Hematopoietic multipotent progenitor cell treated with erythropoietin and hydrocortisone succinate and interleukin-3 and kit ligand, for 15 days (in vitro differentiated cells): ENCODE measurements around the gene PML.

Experiments used
- DNase-seq: peaks from one replicate; pipeline ENCODE4 v3.0.0-alpha.2; 2015; ENCODE audit warnings: low spot score

PML gene, protein sequence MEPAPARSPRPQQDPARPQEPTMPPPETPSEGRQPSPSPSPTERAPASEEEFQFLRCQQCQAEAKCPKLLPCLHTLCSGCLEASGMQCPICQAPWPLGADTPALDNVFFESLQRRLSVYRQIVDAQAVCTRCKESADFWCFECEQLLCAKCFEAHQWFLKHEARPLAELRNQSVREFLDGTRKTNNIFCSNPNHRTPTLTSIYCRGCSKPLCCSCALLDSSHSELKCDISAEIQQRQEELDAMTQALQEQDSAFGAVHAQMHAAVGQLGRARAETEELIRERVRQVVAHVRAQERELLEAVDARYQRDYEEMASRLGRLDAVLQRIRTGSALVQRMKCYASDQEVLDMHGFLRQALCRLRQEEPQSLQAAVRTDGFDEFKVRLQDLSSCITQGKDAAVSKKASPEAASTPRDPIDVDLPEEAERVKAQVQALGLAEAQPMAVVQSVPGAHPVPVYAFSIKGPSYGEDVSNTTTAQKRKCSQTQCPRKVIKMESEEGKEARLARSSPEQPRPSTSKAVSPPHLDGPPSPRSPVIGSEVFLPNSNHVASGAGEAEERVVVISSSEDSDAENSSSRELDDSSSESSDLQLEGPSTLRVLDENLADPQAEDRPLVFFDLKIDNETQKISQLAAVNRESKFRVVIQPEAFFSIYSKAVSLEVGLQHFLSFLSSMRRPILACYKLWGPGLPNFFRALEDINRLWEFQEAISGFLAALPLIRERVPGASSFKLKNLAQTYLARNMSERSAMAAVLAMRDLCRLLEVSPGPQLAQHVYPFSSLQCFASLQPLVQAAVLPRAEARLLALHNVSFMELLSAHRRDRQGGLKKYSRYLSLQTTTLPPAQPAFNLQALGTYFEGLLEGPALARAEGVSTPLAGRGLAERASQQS

DNA sequence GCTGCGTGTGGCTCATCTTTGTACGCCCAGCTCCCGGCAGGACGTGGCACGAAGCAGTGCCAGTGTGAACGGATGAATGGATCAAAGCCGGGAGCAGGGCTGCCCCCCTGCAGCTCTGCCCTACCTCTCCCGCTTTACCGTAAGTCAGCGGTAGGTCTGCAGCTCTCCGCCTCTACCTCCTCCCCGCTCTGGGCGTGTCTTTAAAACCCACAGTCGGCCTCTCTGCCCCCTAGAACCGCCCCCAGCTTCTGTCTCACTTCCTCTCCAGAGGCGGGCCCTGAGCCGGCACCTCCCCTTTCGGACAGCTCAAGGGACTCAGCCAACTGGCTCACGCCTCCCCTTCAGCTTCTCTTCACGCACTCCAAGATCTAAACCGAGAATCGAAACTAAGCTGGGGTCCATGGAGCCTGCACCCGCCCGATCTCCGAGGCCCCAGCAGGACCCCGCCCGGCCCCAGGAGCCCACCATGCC lies at the start of gene PML:
TSS of gene PML (plus strand) at position 304 of the 471 bp plus-strand sequence. CDS start at position 401, 97 bp downstream.
- peak; percentile 97 for DNase-seq

DNA sequence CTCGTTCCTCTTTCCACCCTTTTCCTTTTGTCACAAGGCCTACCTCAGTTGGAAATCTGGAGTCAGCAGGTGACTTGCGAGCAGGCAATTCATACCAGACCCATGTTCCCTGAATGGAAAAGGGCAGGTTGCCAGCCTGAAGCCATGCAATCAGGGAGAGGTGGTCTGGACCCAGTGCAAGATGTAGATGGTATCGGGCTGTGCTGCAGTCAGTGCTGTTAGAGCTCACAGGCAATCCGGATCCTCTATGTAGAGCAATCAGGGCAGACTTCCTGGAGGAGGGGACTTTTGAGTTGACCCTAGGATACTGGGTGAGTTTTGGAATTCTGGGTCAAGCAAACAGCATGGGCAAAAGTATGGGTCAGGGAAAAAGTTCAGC lies 49.4 kb upstream of the PML start:
- no peak for DNase-seq

DNA sequence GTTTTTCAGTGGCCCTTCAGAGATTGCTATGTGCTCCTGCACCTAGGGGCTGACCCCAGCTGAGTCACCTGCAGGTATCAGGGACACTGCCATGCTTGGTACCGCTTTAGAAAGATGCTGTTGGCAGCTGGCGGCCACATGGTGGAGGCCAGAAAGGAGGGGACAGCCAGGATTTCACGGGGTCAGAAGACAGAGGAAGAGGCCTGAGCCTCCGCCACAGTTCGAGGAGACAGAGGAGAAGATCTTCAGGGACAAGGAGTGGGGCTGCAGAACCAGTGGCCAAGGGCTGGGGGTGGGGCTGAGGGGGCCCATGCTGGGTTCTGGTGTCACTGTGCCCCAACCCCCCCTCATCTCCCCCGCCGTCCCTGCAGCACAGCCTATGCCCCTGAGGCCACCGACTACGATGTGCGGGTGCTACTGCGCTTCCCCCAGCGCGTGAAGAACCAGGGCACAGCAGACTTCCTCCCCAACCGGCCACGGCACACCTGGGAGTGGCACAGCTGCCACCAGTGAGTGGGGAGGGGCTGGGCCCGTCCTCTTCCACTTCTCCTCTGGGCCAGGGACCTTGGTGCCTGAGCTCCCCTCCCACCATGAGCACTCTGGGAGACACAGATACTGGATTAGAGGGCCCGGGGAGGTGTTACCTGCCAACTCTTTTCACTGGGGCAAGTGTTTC lies 48.3 kb upstream of the PML start:
- DNase-seq = no peak

DNA sequence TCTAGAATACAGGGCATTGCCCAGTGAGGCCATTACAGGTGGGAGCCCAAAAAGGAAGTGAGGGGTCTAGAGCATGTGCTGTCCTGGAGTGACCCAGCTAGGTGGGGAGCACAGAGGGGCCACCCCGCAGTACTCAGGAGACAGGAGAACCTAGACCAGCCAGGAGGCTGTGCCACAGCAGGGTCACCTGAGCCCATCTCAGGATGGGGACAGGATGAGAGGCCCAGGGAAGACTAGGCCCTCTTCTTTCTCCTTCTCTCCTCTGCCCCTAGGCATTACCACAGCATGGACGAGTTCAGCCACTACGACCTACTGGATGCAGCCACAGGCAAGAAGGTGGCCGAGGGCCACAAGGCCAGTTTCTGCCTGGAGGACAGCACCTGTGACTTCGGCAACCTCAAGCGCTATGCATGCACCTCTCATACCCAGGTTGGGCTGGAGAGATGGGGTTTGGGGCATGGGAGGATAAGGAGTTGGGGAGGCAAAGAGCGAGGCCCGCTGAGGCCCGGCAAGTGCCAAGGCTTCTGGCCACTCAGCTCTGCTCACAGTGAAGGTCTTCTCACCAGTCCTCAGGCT lies 47.6 kb upstream of the PML start:
- DNase-seq = no peak

DNA sequence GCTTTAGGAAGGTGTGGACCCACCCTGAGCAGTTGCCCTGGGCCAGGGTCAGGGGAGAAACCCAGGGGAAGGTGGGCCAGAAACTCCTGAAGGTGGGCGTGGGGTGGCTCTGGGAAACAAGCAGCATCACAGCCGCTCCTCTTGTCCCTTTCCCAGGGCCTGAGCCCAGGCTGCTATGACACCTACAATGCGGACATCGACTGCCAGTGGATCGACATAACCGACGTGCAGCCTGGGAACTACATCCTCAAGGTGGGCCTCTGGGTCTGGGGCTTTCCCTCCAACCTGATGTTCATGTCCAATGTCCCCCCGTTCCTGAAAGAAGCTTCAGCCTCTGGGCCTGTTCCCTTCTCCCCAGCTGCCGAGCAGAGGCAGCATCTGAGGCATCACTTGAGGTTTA lies 46.9 kb upstream of the PML start:
- no peak for DNase-seq

DNA sequence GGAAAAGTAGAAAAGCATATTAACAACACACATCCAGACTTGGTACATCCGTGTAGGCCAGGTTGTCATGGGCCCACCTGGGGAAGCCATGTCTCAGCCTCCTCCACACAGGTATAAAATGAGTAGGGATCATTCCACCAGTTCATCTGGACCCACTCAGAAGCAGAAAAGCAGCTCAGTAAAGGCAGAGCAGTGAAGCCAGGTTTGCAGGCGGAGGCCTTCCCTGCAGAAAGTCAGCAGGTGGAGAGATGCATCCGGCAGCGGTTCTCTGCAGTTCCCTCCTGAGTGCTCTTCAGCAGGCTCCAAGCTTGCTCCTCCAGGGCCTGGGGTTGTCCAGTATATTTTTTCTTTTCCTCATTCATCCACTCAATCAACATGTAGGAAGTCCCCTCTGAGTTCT lies 46.1 kb upstream of the PML start:
- DNase-seq = no peak

DNA sequence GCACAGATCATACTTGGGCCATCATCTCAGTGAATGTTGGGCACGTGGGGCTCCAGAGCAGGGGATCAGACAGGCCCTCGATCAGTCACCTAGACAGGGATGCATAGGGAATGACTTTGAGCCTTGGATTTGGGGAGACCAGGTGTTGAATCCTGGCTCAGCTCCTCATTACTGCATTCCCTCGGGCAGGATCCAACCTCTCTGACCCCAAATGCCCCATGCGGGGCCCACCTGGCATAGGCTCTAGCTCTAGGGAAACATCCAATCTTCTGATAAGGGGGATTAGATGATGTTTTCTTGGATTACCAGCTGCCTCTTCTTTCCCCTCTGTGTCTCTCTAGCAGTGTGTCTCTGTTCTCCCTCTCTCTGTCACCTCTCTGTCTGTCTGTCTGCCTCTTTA lies 45.5 kb upstream of the PML start:
- no peak for DNase-seq

DNA sequence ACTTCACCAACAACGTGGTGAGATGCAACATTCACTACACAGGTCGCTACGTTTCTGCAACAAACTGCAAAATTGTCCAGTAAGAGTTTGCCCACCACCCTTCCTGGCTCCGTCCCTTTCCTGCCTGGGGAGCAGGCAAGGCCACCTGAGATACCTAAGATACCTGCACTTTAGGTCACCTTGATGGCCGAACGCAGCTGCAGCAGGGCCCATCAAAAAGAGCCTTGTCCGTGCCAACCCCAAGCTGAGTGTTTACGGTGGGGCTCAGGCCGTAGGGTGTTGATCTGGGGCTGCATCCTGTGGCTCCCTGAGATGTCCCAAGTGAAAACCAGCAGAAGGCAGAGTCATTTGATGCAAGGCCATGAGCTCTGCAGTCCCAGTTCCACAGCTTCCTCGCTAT lies 45.0 kb upstream of the PML start:
- no peak for DNase-seq

DNA sequence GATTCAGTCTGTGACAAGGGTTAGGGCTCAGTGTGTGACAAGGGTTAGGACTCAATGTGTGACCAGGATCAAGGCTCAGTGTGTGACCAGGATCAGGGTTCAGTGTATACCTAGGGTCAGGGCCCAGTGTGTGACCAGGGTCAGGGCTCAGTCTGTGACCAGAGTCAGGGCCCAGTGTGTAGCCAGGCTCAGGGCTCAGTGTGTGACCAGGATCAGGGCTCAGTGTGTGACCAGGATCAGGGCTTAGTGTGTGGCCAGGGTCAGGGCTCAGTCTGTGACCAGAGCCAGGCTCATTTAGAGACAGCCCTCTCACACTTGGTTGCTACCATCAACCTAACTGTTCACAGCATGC lies 44.1 kb upstream of the PML start:
- no peak for DNase-seq

DNA sequence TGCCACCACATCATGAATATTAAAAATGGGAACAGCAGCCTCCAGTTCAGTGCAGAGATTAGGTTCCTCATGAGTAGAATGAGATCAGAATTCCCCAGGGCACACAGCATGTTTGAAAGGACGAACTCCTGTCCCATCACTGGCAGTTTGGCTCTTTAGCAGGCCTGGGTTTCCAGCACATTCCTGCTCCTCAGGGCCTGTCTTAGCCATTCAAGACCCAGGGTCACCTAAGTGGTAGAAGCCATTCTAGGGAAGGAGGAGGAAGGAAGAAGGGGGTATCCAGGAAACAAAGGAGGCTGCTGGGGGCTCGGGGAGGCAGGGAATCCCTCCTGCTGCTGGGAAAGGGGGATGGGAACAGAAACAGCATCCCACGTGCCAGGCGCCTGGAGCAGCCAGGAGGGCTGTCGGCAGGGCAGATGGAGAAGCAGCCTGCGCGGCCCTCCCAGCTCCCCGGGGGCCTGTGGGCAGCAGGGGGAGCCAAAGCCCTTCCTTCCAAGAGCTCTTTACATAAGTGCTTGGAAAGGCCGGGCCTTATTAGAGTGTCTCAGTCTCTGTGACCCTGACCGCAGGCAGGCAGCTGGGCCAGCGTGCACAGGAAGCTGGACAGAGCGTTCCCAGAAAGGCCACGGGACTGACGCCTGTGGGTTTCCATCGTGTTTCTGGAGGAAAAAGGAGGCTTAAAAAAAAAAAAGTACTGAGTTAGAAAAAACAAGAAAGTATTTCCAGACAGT lies 43.5 kb upstream of the PML start:
- DNase-seq = peak; percentile 29

DNA sequence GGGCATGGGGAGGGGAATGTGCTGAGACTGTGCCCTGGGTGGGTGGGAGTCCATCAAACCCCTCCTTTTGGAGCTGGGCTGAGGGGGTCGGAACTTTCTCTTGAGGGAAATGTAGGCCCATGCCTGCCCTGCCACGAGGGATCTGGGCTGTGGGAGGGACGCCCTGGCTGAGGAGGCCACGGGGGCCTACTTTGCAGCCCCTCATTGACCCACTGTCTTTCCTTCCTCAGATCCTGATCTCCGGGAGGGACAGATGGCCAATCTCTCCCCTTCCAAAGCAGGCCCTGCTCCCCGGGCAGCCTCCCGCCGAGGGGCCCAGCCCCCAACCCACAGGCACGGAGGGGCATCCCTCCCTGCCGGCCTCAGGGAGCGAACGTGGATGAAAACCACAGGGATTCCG lies 42.9 kb upstream of the PML start:
- DNase-seq = no peak

DNA sequence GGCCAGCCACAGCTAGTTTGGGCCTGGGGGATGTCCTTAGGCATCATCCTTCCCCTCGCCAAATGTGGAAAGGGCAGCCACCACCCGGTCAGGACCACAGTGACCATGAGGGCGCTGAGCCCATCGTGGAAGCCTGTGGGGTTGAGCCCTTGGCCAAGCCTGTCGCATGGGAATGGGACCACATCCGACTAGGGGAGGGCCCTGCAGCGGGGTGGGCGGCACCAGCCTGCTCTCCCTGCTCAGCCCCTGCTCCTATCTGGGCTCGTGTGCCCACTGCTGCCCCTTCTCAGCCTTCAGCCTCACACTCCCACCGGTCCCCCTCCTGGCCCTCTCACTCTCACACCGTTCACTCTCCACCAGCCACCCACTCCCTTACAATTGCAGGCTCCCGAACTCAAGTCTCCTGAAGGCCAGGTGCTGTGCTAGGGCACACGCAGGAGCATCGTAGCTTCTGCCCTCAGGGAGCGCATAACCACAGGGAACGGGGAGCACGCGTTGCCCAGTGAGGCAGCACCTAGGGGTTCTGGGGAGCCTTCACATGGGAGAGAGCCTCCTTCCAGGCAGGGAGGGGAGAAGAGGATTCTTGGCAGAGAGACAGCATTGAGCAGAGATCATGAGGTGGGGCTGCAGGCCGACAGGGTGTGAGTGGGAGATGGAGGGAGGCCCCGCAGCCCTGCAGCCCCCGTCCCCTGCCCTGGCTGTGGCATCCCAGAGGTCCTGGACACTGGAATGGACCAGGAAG lies 42.2 kb upstream of the PML start:
- no peak for DNase-seq

DNA sequence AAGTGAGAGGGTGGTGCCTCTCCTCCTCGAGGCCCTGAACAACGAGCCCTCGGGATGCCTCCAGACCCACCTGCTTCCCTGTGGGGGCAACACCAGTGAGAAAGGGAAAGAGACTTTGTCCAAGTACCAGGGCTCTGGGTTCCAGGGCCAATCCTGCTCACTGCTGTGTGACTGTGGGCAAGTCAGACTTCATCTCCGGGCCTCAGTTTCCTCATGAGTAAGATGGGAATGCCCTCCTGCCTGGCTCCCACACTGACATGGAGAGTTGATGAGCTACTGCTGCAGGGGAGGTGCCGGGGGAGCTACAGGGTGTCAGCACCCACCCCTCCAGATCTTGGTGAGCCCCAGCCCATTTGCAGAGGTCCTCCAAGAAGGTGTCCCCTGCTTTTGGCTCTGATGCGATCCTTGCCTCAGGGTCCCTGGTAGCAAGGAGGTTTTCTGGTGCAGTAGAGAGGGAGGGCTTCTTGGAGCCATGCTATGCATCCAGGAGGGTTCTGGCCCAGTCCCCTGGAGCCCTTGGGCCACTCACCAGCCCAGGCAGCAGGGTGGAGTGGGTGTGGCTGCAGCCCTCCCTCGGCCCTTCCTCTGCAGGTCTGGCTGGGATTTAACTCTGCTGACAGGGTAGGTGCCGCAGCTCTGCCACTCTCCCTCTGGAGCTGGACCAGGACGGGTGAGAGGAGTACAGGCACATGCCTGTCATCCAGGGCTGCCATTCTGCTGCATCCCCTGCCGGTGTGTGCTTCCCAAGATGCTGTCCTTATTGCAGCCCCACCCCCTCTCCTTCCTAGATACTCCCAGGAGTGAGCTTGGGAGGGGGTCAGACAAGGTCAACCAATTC lies 41.4 kb upstream of the PML start:
- no peak for DNase-seq

DNA sequence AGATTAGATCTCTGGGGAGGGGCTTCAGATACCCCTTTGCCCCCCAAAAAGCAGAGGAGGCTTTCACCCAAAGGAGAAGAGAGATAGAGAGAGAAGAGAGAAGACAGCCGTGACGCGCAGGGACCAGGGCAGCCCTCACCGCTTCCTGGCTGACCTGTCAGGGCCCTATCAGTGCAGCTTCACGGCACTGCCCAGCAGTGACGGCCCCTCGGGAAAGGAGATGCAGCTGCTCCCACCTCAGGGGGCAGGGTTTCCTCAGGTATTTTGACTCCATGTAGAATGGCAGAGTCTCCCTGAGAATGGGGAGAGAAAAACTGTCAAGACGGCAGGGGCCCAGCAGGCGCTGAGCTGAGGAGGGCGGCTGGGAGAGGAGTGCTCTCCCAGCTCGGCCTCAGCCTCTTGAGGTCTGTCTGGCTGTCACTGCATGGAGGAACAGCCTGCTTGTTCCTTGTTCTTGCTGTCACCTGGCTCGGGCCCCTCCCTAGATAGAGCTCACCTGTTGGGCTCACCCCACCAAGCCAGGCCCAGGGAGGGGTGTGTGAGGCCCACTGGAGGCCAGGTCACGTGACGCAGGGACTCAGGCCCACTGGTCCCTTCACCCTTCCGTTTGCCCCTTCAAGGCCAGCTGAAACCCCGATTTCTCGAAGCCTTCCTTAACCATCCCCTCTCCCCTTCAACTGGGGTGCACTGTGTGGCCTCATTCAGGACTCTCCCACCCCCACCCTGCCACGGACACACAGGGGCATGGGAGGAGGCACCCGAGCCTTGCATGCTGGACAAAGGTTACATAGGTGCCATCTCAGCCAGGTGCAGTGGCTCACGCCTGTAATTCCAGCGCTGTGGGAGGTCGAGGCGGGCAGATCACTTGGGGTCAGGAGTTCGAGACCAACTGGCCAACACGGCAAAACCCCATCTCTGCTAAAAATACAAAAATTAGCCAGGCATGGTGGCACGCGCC lies 40.0 kb upstream of the PML start:
- no peak for DNase-seq

DNA sequence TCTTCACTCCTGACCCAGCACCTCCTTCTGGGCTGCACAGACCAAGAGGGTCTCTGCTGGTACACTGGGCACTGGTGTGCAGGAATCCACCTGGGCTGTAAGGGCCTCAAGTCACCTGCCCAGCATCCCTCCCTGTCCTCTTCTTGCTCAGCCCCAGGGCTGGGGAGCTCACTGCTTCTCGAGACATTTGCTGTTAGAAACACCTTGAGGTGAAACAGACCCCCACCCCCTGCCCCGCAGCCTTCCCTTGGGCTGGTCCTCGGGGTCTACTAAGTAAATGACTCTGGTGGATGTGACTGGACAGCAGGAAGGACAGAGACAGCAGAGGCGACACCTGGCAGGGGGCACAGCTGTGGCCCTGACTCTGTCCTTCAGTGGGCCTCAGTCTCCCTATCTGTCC lies 39.2 kb upstream of the PML start:
- DNase-seq = no peak

DNA sequence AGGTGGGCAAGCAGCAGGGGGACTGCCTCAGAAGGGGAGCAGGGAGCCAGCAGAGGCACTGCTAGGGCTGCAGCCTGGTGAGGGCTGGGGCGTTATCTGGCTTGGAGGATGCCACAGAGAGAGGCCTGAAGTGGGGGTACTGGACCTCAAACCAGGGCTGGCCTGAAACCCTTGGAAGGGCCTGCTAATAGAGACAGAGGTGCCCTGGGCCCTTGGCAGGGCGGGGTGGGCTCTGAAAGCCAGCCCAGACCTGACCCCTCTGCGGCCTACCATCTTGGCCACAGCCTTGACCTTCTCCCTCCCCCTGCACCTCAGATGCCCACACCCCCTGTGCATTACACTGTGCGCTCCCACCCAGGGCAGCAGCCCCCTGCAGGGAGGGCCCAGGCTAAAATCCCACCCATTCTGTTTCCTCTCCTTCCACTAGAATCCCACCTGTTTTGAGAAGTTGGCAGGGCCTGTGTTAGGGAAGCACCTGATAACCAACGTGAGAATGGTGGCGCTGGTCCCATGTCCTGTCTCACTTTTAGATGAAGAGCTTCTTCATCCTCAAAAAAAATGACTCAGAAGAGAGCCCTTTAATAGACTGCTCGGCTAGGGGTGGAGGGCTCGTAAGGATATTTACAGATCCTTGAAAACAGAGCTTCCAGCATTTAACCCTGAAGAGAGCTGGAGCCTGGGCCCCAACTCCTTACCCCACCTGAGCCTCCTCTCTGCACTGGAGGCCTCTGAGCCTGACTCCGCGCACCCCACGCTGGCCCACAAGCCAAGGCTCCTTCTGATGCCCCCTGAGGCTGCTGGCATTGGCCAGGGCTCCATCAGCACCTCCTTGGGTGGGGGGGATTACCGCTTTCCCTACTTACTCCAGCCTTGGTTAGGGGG lies 38.4 kb upstream of the PML start:
- DNase-seq = no peak

DNA sequence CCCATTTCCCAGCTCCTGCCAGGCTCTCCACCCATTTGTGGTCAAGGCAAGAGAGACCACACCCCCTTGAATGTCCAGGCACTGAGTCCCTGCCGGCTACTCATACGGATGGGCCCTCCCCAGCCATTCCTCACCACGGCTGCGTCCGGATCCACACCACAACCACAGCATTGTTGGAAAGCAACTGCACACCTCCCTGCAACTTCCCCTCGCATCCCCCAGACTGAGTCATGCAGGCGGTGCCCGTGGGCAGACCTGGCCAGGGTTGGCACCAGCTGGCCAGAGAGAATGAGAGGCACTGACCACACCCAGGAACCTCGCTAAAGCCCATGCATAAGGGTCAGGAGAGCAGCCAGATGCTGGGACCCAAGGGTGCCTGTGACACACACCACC lies 37.8 kb upstream of the PML start:
- DNase-seq = no peak

DNA sequence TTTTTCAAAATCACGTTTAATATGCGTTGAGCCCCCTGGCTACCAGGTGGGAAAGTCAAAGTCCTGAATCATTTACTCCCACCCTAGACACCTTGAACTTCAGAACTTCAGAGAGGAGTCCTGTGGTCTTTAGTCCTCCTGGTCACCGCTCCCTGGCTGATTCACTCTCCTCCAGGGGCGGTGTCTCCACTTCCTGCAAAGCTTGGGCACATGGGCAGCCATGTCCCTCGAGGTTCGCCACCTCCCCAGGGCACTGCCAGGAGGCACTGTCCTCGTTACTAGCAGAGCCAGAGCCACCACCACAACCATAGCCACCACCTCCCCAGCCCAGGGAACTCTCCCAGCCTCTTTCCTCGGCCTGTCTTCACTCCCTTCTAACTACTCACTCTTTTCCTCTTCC lies 37.2 kb upstream of the PML start:
- DNase-seq = no peak
